K562 (cell line): ENCODE measurements around the gene VWA8. TPM values are rescaled to one million over a fixed set of nuclear protein-coding genes. Genes with fewer than 3 reads are reported as not detected.

ENCODE experiments used
- ATAC-seq: fragments of 200-7000 bp; cut with Tn5 transposase; 3 replicates; pipeline ENCODE4 v1.9.1; 2020; ENCODE audit warnings: moderate library complexity
- BruUV-seq: library from RNA; stranded (reverse); fragments of 400-500 nt; replicated peaks from 2 replicates; lab custom pipeline; 2021; lab: Mats Ljungman, UMichigan
- CTCF ChIA-PET: fragments of 300-600 bp; formaldehyde crosslinking; extraction: SDS; loops from one replicate; lab custom pipeline; 2021; ENCODE audit warnings: low intra/inter-chr PET ratio; lab: Yijun Ruan, JAX
- POLR2A ChIA-PET: fragments of 300-600, 350-650 bp; sonication (Branson Sonifier 250); formaldehyde crosslinking; extraction: SDS; loops from one replicate; lab custom pipeline; 2021; ENCODE audit warnings: antibody characterized with exemption, inconsistent platforms; lab: Yijun Ruan, JAX
- DNase-seq, 4 experiments: peaks; one replicate each; pipeline versions ENCODE4 v3.0.0 to v3.0.0-alpha.2; 2011 to 2018; ENCODE audit warnings: low spot score in 3 of 4, mixed read lengths in 3 of 4; ENCODE audit errors: extremely low read depth in 1 of 4
- FAIRE-seq: peaks from 2 replicates; lab custom pipeline; 2011; peaks lifted over from hg19 to GRCh38; lab: Jason Lieb, UNC
- H2AFZ ChIP-seq: 2 replicates; pipeline ENCODE4 v1.6.0; 2011; ENCODE audit warnings: low read depth, low read length, control low read depth, inconsistent platforms
- H3K27ac ChIP-seq: fragments of 200-600 bp; 3 replicates; pipeline ENCODE4 v1.8.0; 2011; ENCODE audit warnings: low read depth, mild to moderate bottlenecking, control low read depth, inconsistent platforms, low read length, moderate library complexity, mixed read lengths; ENCODE audit errors: extremely low read depth
- H3K27me3 ChIP-seq, 2 experiments: fragments of 300-600 bp in 1 of 2; 2 replicates in 1 of 2; 3 replicates in 1 of 2; pipeline versions ENCODE4 v1.6.0 to v1.8.0; 2011; ENCODE audit warnings: inconsistent platforms in 2 of 2, low read length in 2 of 2, mild to moderate bottlenecking in 1 of 2, mixed read lengths in 1 of 2, moderate library complexity in 1 of 2; ENCODE audit not compliant: control insufficient read depth in 2 of 2, insufficient read depth in 2 of 2
- H3K36me3 ChIP-seq: fragments of 300-600 bp; 3 replicates; pipeline ENCODE4 v1.8.0; 2011; ENCODE audit warnings: mild to moderate bottlenecking, low read length, inconsistent platforms; ENCODE audit not compliant: control insufficient read depth, insufficient read depth
- H3K4me1 ChIP-seq, 2 experiments: fragments of 200-600 bp in 1 of 2; replicated peaks in 1 of 2; 2 replicates in 1 of 2; 3 replicates in 1 of 2; pipeline versions ENCODE4 v1.5.1 to v1.8.0; 2011; ENCODE audit warnings: inconsistent platforms in 2 of 2, low read length in 2 of 2, mild to moderate bottlenecking in 1 of 2, mixed read lengths in 1 of 2, moderate library complexity in 1 of 2; ENCODE audit not compliant: control insufficient read depth in 2 of 2, insufficient read depth in 2 of 2
- H3K4me2 ChIP-seq: 2 replicates; pipeline ENCODE4 v1.6.1; 2011; ENCODE audit warnings: low read length, control low read depth, inconsistent platforms, mixed read lengths; ENCODE audit not compliant: insufficient read depth
- H3K4me3 ChIP-seq: fragments of 200-600 bp; sonication (generic), shearing (Covaris generic); 2 replicates; pipeline ENCODE4 v1.5.1; 2016; ENCODE audit warnings: control low read depth, inconsistent platforms
- H3K79me2 ChIP-seq: fragments of 200-600 bp; 3 replicates; pipeline ENCODE4 v1.8.0; 2011; ENCODE audit warnings: low read length, inconsistent platforms; ENCODE audit not compliant: control insufficient read depth, insufficient read depth
- H3K9ac ChIP-seq, 2 experiments: 2 replicates each; pipeline versions ENCODE4 v1.6.0 to v1.6.1; 2011; ENCODE audit warnings: low read depth in 2 of 2, low read length in 2 of 2, control low read depth in 1 of 2, inconsistent platforms in 1 of 2, mild to moderate bottlenecking in 1 of 2, mixed read lengths in 1 of 2; ENCODE audit not compliant: insufficient read depth in 1 of 2
- H3K9me1 ChIP-seq: one replicate; pipeline ENCODE4 v1.6.0; 2011; ENCODE audit warnings: inconsistent platforms, mild to moderate bottlenecking, low read length, moderate library complexity; ENCODE audit not compliant: control insufficient read depth, insufficient read depth
- H3K9me3 ChIP-seq: replicated peaks from 2 replicates; pipeline ENCODE4 v1.5.1; 2011; ENCODE audit warnings: low read depth, low read length, inconsistent platforms; ENCODE audit not compliant: control insufficient read depth, insufficient read depth
- H4K20me1 ChIP-seq: replicated peaks from 2 replicates; pipeline ENCODE4 v1.6.1; 2011; ENCODE audit warnings: low read length, inconsistent platforms, mixed read lengths; ENCODE audit not compliant: control insufficient read depth, insufficient read depth
- EP400 ChIP-seq: fragments of 450-650 bp; IDR thresholded peaks from 2 replicates; pipeline ENCODE4 v1.6.1; 2017; ENCODE audit warnings: antibody characterized with exemption, mild to moderate bottlenecking, moderate library complexity
- NCOA4 ChIP-seq: fragments of 450-650 bp; IDR thresholded peaks from 2 replicates; pipeline ENCODE4 v1.6.1; 2018; ENCODE audit warnings: mild to moderate bottlenecking; ENCODE audit not compliant: partially characterized antibody
- PHB2 ChIP-seq: fragments of 450-650 bp; IDR thresholded peaks from 2 replicates; pipeline ENCODE4 v1.6.1; 2017; ENCODE audit warnings: low read depth
- RB1 ChIP-seq: fragments of 450-650 bp; IDR thresholded peaks from 2 replicates; pipeline ENCODE4 v1.6.1; 2017; ENCODE audit warnings: low read depth, mild to moderate bottlenecking
- RUNX1 ChIP-seq: sonication (generic); IDR thresholded peaks from 2 replicates; pipeline ENCODE4 v1.6.1; 2016; ENCODE audit warnings: antibody characterized with exemption, low read depth
- SREBF2 ChIP-seq: sonication (generic); formaldehyde crosslinking; IDR thresholded peaks from 2 replicates; pipeline ENCODE4 v1.4.0; 2020; ENCODE audit warnings: mild to moderate bottlenecking, missing genetic modification reagents
- TEAD2 ChIP-seq: fragments of 450-650 bp; IDR thresholded peaks from 2 replicates; pipeline ENCODE4 v1.6.1; 2016; ENCODE audit warnings: missing genetic modification characterization, control low read depth, missing compliant biosample characterization
- ZBTB2 ChIP-seq: fragments of 450-650 bp; IDR thresholded peaks from 2 replicates; pipeline ENCODE4 v1.6.1; 2016; ENCODE audit warnings: antibody characterized with exemption
- ZNF512 ChIP-seq: IDR thresholded peaks from 2 replicates; pipeline ENCODE4 v1.6.1; 2016; ENCODE audit warnings: missing genetic modification characterization, missing compliant biosample characterization
- WGBS: fragments of 100-300 bp; shearing (Covaris generic); methylation state at CpG from one replicate; pipeline ENCODE4 v1.1.6; 2016; ENCODE audit warnings: low coverage, mixed read lengths; ENCODE audit not compliant: insufficient coverage; ENCODE audit errors: missing lambda C conversion rate; 5-methylcytosine and 5-hydroxymethylcytosine counted together
- in situ Hi-C: fragments of 300-500 bp; cut with MboI; formaldehyde crosslinking; loops from 4 replicates; pipeline ENCODE4 v1.15.0; 2018; ENCODE audit warnings: inconsistent platforms, mixed read lengths
- intact Hi-C: fragments of 100-400 bp; cut with micrococcal nuclease; formaldehyde crosslinking; loops from 2 replicates; pipeline ENCODE4 v1.14.2; 2022
- polyA plus RNA-seq, 8 experiments: library from polyadenylated mRNA; depleted of rRNA in 4 of 8; stranded (reverse) in 5 of 8; unstranded in 3 of 8; fragments of >200 nt; fragmentation: Nextera tagmentation in 2 of 8; fragmentation: Illumina TruSeq in 1 of 8; extraction: Ambion mirVana in 2 of 8; extraction: Trizol in 1 of 8; gene quantifications; 2 replicates each; pipeline versions ENCODE4 v1.2.1 to v1.2.3, GENCODE V29; 2011 to 2014; ENCODE audit warnings: inconsistent platforms in 1 of 8, missing spikeins in 1 of 8
- total RNA-seq, 7 experiments: library from RNA; depleted of rRNA in 6 of 7; stranded (reverse); fragments of >200 nt in 6 of 7; fragmentation: Illumina TruSeq in 2 of 7; extraction: Trizol in 2 of 7; gene quantifications; 2 replicates each; pipeline versions ENCODE4 v1.2.1 to v1.2.3, GENCODE V29; 2011 to 2021; ENCODE audit warnings: low replicate concordance in 1 of 7

The VWA8 gene
- total and polyA plus RNA-seq, 9 of the 15 experiments (the other 6 are each of a cell fraction or from before 2014, with no cell fraction given), result 2.1 to 18.5 (median 13.3) TPM

GRCh38 chr13:41608111-41608838 is 352.6 kb downstream of the VWA8 start:
- Histone ChIP-seq H4K20me1 (no peaks in the 10 kb centered on the region; the same call in 1 of the 2 replicates), H3K27me3 (no peaks in the 10 kb centered on the region), H2AFZ (no peak overlapping the region), H3K27ac (no peak overlapping the region), H3K4me2 (no peak overlapping the region), H3K9me3 (no peaks in the 10 kb centered on the region), H3K4me3 (no peak overlapping the region), H3K79me2 (no peaks in the 10 kb centered on the region), H3K36me3 (peaks cover 55% of the 10 kb centered on the region), H3K9me1 (no peaks in the 10 kb centered on the region), H3K9ac (no peak overlapping the region), H3K4me1 (no peaks in the 10 kb centered on the region)
- no peak for ATAC-seq
- BruUV-seq, result no TSS peak
- WGBS, result 72% methylated on average over 5 of the region's 5 CpGs
- DNase-seq, result no peak
- FAIRE-seq, result no peak
- TF ChIP-seq RUNX1 (no peak), TEAD2 (no peak), ZBTB2 (no peak), NCOA4 (no peak), RB1 (no peak), EP400 (no peak), ZNF512 (tag) (no peak), SREBF2 (CRISPR knock-in tag) (no peak), PHB2 (no peak)
- in situ Hi-C loops (no loop called here), intact Hi-C loops (no loop called here)
- CTCF ChIA-PET, result no interaction called here
- POLR2A ChIA-PET, result no interaction called here
